Measurements from ENCODE around the gene OR2AK2. TPM values are rescaled to one million over a fixed set of nuclear protein-coding genes. Genes with fewer than 3 reads are reported as not detected.

The OR2AK2 gene
- total and polyA plus RNA-seq, 4 donors = not detected

Small RNAs within 50 kb of the gene (small RNA-seq; reads per million reads assigned to genes)
- gene RF00019 (ENCODE audit: low replicate concordance) = not detected

Other genes starting within 250 kb of the OR2AK2 start
- not detected for gene OR6F1, start 248.6 kb upstream of the OR2AK2 start, total RNA-seq
- not detected for gene OR6F1, start 248.6 kb upstream of the OR2AK2 start, polyA plus RNA-seq
- gene OR14K1, start 226.6 kb upstream of the OR2AK2 start, total RNA-seq = not detected
- not detected for gene OR14K1, start 226.6 kb upstream of the OR2AK2 start, polyA plus RNA-seq
- gene OR14A2, start 217.1 kb upstream of the OR2AK2 start, total RNA-seq = not detected
- gene OR14A2, start 217.1 kb upstream of the OR2AK2 start, polyA plus RNA-seq = not detected
- gene OR1C1, start 204.7 kb upstream of the OR2AK2 start, total RNA-seq = not detected
- gene OR1C1, start 204.7 kb upstream of the OR2AK2 start, polyA plus RNA-seq = not detected
- not detected for gene OR14A16, start 141.1 kb upstream of the OR2AK2 start, total RNA-seq
- not detected for gene OR14A16, start 141.1 kb upstream of the OR2AK2 start, polyA plus RNA-seq
- gene OR11L1, start 123.3 kb upstream of the OR2AK2 start, total RNA-seq = not detected
- gene OR11L1, start 123.3 kb upstream of the OR2AK2 start, polyA plus RNA-seq = not detected
- 1 to 10 TPM; 2.2 to 9.4 TPM for gene TRIM58, start 108.0 kb upstream of the OR2AK2 start, total RNA-seq
- under 1 TPM; 0.71 to 0.92 TPM for gene TRIM58, start 108.0 kb upstream of the OR2AK2 start, polyA plus RNA-seq
- gene OR2W3, start 69.6 kb upstream of the OR2AK2 start, total RNA-seq = 1 to 10 TPM; 1.1 to 2.0 TPM
- under 1 TPM; 0.31 to 0.35 TPM for gene OR2W3, start 69.6 kb upstream of the OR2AK2 start, polyA plus RNA-seq
- under 1 TPM in 1 of 2 donors, not detected in 1; 0.21 TPM for gene OR2T8, start 45.0 kb upstream of the OR2AK2 start, total RNA-seq
- gene OR2T8, start 45.0 kb upstream of the OR2AK2 start, polyA plus RNA-seq = under 1 TPM in 1 of 2 donors, not detected in 1; 0.16 TPM
- gene OR2AJ1, start 40.3 kb upstream of the OR2AK2 start, total RNA-seq = not detected
- not detected for gene OR2AJ1, start 40.3 kb upstream of the OR2AK2 start, polyA plus RNA-seq
- gene OR2L8, start 16.4 kb upstream of the OR2AK2 start, total RNA-seq = not detected
- not detected for gene OR2L8, start 16.4 kb upstream of the OR2AK2 start, polyA plus RNA-seq
- gene OR2L5, start 48.4 kb downstream of the OR2AK2 start, total RNA-seq = not detected
- gene OR2L5, start 48.4 kb downstream of the OR2AK2 start, polyA plus RNA-seq = not detected
- under 1 TPM in 1 of 2 donors, not detected in 1; 0.09 TPM for gene OR2L2, start 64.8 kb downstream of the OR2AK2 start, total RNA-seq
- gene OR2L2, start 64.8 kb downstream of the OR2AK2 start, polyA plus RNA-seq = not detected
- gene OR2L3, start 81.6 kb downstream of the OR2AK2 start, total RNA-seq = not detected
- not detected for gene OR2L3, start 81.6 kb downstream of the OR2AK2 start, polyA plus RNA-seq
- gene OR2L13, start 130.0 kb downstream of the OR2AK2 start, total RNA-seq = not detected
- gene OR2L13, start 130.0 kb downstream of the OR2AK2 start, polyA plus RNA-seq = under 1 TPM in 1 of 2 donors, not detected in 1; 0.03 TPM
- not detected for gene OR2M5, start 179.9 kb downstream of the OR2AK2 start, total RNA-seq
- not detected for gene OR2M5, start 179.9 kb downstream of the OR2AK2 start, polyA plus RNA-seq
- gene OR2M2, start 209.6 kb downstream of the OR2AK2 start, total RNA-seq = not detected
- not detected for gene OR2M2, start 209.6 kb downstream of the OR2AK2 start, polyA plus RNA-seq
- gene OR2M3, start 232.0 kb downstream of the OR2AK2 start, total RNA-seq = not detected
- gene OR2M3, start 232.0 kb downstream of the OR2AK2 start, polyA plus RNA-seq = not detected

All from lung (tissue), 5 donors.